WTC11 (cell line): ENCODE measurements around the gene PTPN5. TPM values are rescaled to one million over a fixed set of nuclear protein-coding genes. Genes with fewer than 3 reads are reported as not detected.

Source experiments
- ATAC-seq: fragments of 200-7000 bp; cut with Tn5 transposase; 2 replicates; pipeline ENCODE4 v1.10.0; 2021; ENCODE audit warnings: mild to moderate bottlenecking, moderate library complexity
- CTCF ChIA-PET: fragments of 300-600 bp; sonication (Branson Sonifier 250); formaldehyde crosslinking; loops from one replicate; lab custom pipeline; 2021; ENCODE audit warnings: antibody characterized with exemption; lab: Charles Lee
- POLR2A ChIA-PET: fragments of 350-600 bp; sonication (Branson Sonifier 250); formaldehyde crosslinking; loops from one replicate; lab custom pipeline; 2021; ENCODE audit warnings: antibody characterized with exemption; lab: Charles Lee
- DNase-seq: peaks from one replicate; pipeline ENCODE4 v3.0.0; 2021; ENCODE audit warnings: low spot score
- H3K27ac Mint-ChIP-seq: 2 replicates; pipeline ENCODE4 v1.8.0; 2021; ENCODE audit warnings: mixed read lengths
- H3K27me3 Mint-ChIP-seq: 2 replicates; pipeline ENCODE4 v1.8.0; 2021; ENCODE audit warnings: low read depth, mild to moderate bottlenecking, moderate library complexity, mixed read lengths
- H3K36me3 Mint-ChIP-seq: 2 replicates; pipeline ENCODE4 v1.8.0; 2021; ENCODE audit warnings: mixed read lengths
- H3K4me1 Mint-ChIP-seq: 2 replicates; pipeline ENCODE4 v1.8.0; 2022; ENCODE audit warnings: mixed read lengths
- H3K4me3 Mint-ChIP-seq: 2 replicates; pipeline ENCODE4 v1.8.0; 2021; ENCODE audit warnings: mild to moderate bottlenecking, moderate library complexity, mixed read lengths
- H3K9me3 Mint-ChIP-seq: 2 replicates; pipeline ENCODE4 v1.8.0; 2021; ENCODE audit warnings: mixed read lengths
- ATF6 ChIP-seq: sonication (generic); formaldehyde crosslinking; IDR thresholded peaks from 2 replicates; pipeline ENCODE4 v1.8.1; 2023; ENCODE audit warnings: mild to moderate bottlenecking, missing genetic modification reagents
- CREB1 ChIP-seq: sonication (generic); formaldehyde crosslinking; IDR thresholded peaks from 2 replicates; pipeline ENCODE4 v1.8.0; 2023; ENCODE audit warnings: mild to moderate bottlenecking, missing genetic modification reagents
- CTCF ChIP-seq: fragments of 200-600 bp; IDR thresholded peaks from 2 replicates; pipeline ENCODE4 v1.8.0; 2022; ENCODE audit warnings: antibody characterized with exemption
- EMX1 ChIP-seq: fragments of 250-450 bp; sonication (Bioruptor Pico); IDR thresholded peaks from 2 replicates; pipeline ENCODE4 v1.8.0; 2021; ENCODE audit warnings: mild to moderate bottlenecking
- FOXP1 ChIP-seq: sonication (generic); formaldehyde crosslinking; IDR thresholded peaks from 2 replicates; pipeline ENCODE4 v1.8.0; 2022; ENCODE audit warnings: missing genetic modification reagents, mild to moderate bottlenecking, moderate library complexity, borderline replicate concordance
- JAZF1 ChIP-seq: fragments of 250-450 bp; sonication (Bioruptor Pico); IDR thresholded peaks from 2 replicates; pipeline ENCODE4 v1.9.0; 2021; ENCODE audit warnings: moderate library complexity, mild to moderate bottlenecking, inconsistent platforms
- JUN ChIP-seq: sonication (generic); formaldehyde crosslinking; IDR thresholded peaks from 2 replicates; pipeline ENCODE4 v1.8.0; 2023; ENCODE audit warnings: mild to moderate bottlenecking, missing genetic modification reagents
- NFATC4 ChIP-seq: fragments of 250-450 bp; sonication (Bioruptor Pico); IDR thresholded peaks from 2 replicates; pipeline ENCODE4 v1.9.0; 2021; ENCODE audit warnings: mild to moderate bottlenecking
- RELA ChIP-seq: sonication (generic); formaldehyde crosslinking; IDR thresholded peaks from 2 replicates; pipeline ENCODE4 v1.8.1; 2022; ENCODE audit warnings: missing genetic modification reagents, mild to moderate bottlenecking, borderline replicate concordance
- SMAD3 ChIP-seq: sonication (generic); formaldehyde crosslinking; IDR thresholded peaks from 2 replicates; pipeline ENCODE4 v1.8.0; 2022; ENCODE audit warnings: missing genetic modification reagents, mild to moderate bottlenecking, borderline replicate concordance
- TCF7 ChIP-seq: sonication (generic); formaldehyde crosslinking; IDR thresholded peaks from 2 replicates; pipeline ENCODE4 v1.8.0; 2022; ENCODE audit warnings: mild to moderate bottlenecking, low read depth, missing genetic modification reagents, moderate library complexity
- TEAD1 ChIP-seq: sonication (generic); formaldehyde crosslinking; IDR thresholded peaks from 2 replicates; pipeline ENCODE4 v1.8.0; 2022; ENCODE audit warnings: mild to moderate bottlenecking, missing genetic modification reagents
- TEAD4 ChIP-seq: sonication (generic); formaldehyde crosslinking; IDR thresholded peaks from 2 replicates; pipeline ENCODE4 v1.8.0; 2022; ENCODE audit warnings: mild to moderate bottlenecking, missing genetic modification reagents
- TP53 ChIP-seq: sonication (generic); formaldehyde crosslinking; IDR thresholded peaks from 2 replicates; pipeline ENCODE4 v1.8.1; 2023; ENCODE audit warnings: mild to moderate bottlenecking, missing genetic modification reagents
- USF2 ChIP-seq: sonication (generic); formaldehyde crosslinking; IDR thresholded peaks from 2 replicates; pipeline ENCODE4 v1.8.1; 2023; ENCODE audit warnings: mild to moderate bottlenecking, missing genetic modification reagents, moderate library complexity
- ZNF396 ChIP-seq: fragments of 250-450 bp; sonication (Bioruptor Pico); IDR thresholded peaks from 2 replicates; pipeline ENCODE4 v1.8.0; 2021; ENCODE audit warnings: mild to moderate bottlenecking, moderate library complexity, borderline replicate concordance
- ZNF416 ChIP-seq: fragments of 250-450 bp; sonication (Bioruptor Pico); IDR thresholded peaks from 2 replicates; pipeline ENCODE4 v1.9.0; 2021; ENCODE audit warnings: mild to moderate bottlenecking, inconsistent platforms
- ZNF423 ChIP-seq: fragments of 250-450 bp; sonication (Bioruptor Pico); IDR thresholded peaks from 2 replicates; pipeline ENCODE4 v2.1.2; 2022; ENCODE audit warnings: mild to moderate bottlenecking, moderate library complexity
- total RNA-seq: library from RNA; stranded (reverse); gene quantifications from 3 replicates; pipeline ENCODE4 v1.2.3, GENCODE V29; 2021
- TF ChIP-seq, protein P1 (sequence below): fragments of 250-450 bp; sonication (Bioruptor Pico); IDR thresholded peaks from 2 replicates; pipeline ENCODE4 v1.9.0; 2021; ENCODE audit warnings: mild to moderate bottlenecking, borderline replicate concordance
- TF ChIP-seq, protein P2 (sequence below): sonication (generic); formaldehyde crosslinking; IDR thresholded peaks from 2 replicates; pipeline ENCODE4 v1.8.0; 2022; ENCODE audit warnings: mild to moderate bottlenecking, missing genetic modification reagents
- TF ChIP-seq, protein P3 (sequence below): sonication (generic); formaldehyde crosslinking; IDR thresholded peaks from 2 replicates; pipeline ENCODE4 v1.8.1; 2023; ENCODE audit warnings: mild to moderate bottlenecking, missing genetic modification reagents, moderate library complexity

Gene PTPN5
- total RNA-seq, 1 experiment from 2014 or later, result 4.5 TPM

GRCh38 chr11:18723991-18724390 is 67.6 kb downstream of the PTPN5 start:
- Mint-ChIP-seq H3K4me1 (peaks cover 25% of the 10 kb centered on the region), H3K27ac (no peak overlapping the region), H3K36me3 (no peaks in the 10 kb centered on the region), H3K27me3 (peaks cover 26% of the 10 kb centered on the region), H3K9me3 (no peaks in the 10 kb centered on the region), H3K4me3 (no peak overlapping the region)
- CTCF ChIA-PET, result interaction anchor here (0.9 to 1.3 kb wide), 2 partner anchors 14 to 34 kb away, joined by 3 to 4 read pairs; no protein-coding TSS in a partner anchor
- TF ChIP-seq SMAD3 (CRISPR knock-in tag), result no peak
- peak; percentile 27; the same call in 1 of the 2 replicates for TF ChIP-seq USF2
- no peak for TF ChIP-seq RELA
- ATAC-seq (no peak), DNase-seq (no peak)
- POLR2A ChIA-PET, result no interaction called here

- H3K4me3 Mint-ChIP-seq, result peak overlapping the region; percentile 82
- H3K9me3 Mint-ChIP-seq, result no peaks in the 10 kb centered on the region
Measured at GRCh38 chr11:18722293-18722637, 69.3 kb downstream of the PTPN5 start.

DNA sequence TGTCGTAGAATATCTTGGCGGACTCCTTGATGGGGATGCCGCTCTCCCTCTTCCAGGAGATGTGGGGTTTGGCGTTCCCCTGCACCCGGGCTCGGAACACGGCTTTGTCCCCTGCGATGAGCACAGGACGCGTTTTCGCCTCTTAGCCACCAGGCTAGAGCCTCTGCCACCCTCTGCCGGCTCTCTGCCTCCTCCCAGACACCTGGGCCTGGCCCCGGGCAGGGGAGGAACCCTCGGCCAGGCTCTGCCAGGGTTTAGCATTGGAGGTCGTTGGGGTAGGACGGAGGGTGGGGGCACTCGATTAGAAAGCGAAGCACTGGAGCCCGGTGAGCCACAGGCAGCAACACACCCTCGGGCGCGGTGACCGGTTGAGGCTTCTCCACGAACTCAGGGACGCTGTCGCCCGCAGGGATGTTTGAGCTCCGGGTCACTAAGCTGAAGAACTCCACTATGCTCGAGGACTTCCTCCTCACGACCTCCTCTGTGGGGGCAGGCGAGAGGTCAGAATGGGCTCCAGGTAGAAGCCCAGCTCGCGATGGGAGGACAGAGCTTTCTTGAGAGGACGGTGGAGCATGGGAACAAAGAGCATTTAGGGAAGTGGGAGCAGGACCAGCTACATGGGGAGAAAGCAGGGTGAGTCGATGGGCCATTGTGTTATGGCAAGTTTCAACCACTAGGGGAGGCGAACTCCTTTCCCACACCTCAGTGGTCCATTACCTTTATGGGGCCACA is 69.9 kb downstream of the PTPN5 start:
- no peaks in the 10 kb centered on the region for H3K36me3 Mint-ChIP-seq
- no peaks in the 10 kb centered on the region for H3K9me3 Mint-ChIP-seq
- DNase-seq, result peak; percentile 70
- ChIA-PET CTCF (interaction anchor here (0.6 to 2.9 kb wide), 64 partner anchors 9 to 606 kb away, joined by 3 to 42 read pairs (median 4); partner anchors contain the start of genes LDHA, PTPN5, SAA1 and SPTY2D1), POLR2A (interaction anchor here (0.6 to 2.2 kb wide), 3 partner anchors 16 to 196 kb away, joined by 3 to 8 read pairs (median 3); no protein-coding TSS in a partner anchor)
- peak overlapping the region; percentile 82 for H3K4me3 Mint-ChIP-seq
- no peak overlapping the region for H3K27ac Mint-ChIP-seq
- peak; percentile 66 for ATAC-seq
- H3K4me1 Mint-ChIP-seq, result peaks cover 15% of the 10 kb centered on the region
- H3K27me3 Mint-ChIP-seq, result peaks cover 46% of the 10 kb centered on the region
- peak; percentile 85 for TF ChIP-seq CTCF
- no peak for TF ChIP-seq EMX1
- TF ChIP-seq JUN (CRISPR knock-in tag), result no peak
- no peak for TF ChIP-seq ZNF423 (CRISPR knock-in tag)
- no peak for TF ChIP-seq ZNF396 (CRISPR knock-in tag)
- TF ChIP-seq TEAD1 (CRISPR knock-in tag), result no peak; the same call in 1 of the 2 replicates
- TF ChIP-seq TEAD4 (CRISPR knock-in tag), result no peak
- 0 out of 2 replicates have a peak, but pooled peaks have one; percentile 32 for TF ChIP-seq TP53 (CRISPR knock-in tag)
- TF ChIP-seq, protein P1, sequence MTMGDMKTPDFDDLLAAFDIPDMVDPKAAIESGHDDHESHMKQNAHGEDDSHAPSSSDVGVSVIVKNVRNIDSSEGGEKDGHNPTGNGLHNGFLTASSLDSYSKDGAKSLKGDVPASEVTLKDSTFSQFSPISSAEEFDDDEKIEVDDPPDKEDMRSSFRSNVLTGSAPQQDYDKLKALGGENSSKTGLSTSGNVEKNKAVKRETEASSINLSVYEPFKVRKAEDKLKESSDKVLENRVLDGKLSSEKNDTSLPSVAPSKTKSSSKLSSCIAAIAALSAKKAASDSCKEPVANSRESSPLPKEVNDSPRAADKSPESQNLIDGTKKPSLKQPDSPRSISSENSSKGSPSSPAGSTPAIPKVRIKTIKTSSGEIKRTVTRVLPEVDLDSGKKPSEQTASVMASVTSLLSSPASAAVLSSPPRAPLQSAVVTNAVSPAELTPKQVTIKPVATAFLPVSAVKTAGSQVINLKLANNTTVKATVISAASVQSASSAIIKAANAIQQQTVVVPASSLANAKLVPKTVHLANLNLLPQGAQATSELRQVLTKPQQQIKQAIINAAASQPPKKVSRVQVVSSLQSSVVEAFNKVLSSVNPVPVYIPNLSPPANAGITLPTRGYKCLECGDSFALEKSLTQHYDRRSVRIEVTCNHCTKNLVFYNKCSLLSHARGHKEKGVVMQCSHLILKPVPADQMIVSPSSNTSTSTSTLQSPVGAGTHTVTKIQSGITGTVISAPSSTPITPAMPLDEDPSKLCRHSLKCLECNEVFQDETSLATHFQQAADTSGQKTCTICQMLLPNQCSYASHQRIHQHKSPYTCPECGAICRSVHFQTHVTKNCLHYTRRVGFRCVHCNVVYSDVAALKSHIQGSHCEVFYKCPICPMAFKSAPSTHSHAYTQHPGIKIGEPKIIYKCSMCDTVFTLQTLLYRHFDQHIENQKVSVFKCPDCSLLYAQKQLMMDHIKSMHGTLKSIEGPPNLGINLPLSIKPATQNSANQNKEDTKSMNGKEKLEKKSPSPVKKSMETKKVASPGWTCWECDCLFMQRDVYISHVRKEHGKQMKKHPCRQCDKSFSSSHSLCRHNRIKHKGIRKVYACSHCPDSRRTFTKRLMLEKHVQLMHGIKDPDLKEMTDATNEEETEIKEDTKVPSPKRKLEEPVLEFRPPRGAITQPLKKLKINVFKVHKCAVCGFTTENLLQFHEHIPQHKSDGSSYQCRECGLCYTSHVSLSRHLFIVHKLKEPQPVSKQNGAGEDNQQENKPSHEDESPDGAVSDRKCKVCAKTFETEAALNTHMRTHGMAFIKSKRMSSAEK, result no peak
- no peak for TF ChIP-seq JAZF1
- TF ChIP-seq ATF6 (CRISPR knock-in tag), result no peak
- peak; percentile 17; the same call in 1 of the 2 replicates for TF ChIP-seq FOXP1 (CRISPR knock-in tag)
- TF ChIP-seq, protein P2, sequence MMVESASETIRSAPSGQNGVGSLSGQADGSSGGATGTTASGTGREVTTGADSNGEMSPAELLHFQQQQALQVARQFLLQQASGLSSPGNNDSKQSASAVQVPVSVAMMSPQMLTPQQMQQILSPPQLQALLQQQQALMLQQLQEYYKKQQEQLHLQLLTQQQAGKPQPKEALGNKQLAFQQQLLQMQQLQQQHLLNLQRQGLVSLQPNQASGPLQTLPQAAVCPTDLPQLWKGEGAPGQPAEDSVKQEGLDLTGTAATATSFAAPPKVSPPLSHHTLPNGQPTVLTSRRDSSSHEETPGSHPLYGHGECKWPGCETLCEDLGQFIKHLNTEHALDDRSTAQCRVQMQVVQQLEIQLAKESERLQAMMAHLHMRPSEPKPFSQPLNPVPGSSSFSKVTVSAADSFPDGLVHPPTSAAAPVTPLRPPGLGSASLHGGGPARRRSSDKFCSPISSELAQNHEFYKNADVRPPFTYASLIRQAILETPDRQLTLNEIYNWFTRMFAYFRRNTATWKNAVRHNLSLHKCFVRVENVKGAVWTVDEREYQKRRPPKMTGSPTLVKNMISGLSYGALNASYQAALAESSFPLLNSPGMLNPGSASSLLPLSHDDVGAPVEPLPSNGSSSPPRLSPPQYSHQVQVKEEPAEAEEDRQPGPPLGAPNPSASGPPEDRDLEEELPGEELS (CRISPR knock-in tag), result 0 out of 2 replicates have a peak, but pooled peaks have one; percentile 10
- TF ChIP-seq, protein P3, sequence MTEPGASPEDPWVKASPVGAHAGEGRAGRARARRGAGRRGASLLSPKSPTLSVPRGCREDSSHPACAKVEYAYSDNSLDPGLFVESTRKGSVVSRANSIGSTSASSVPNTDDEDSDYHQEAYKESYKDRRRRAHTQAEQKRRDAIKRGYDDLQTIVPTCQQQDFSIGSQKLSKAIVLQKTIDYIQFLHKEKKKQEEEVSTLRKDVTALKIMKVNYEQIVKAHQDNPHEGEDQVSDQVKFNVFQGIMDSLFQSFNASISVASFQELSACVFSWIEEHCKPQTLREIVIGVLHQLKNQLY (CRISPR knock-in tag), result no peak

More at GRCh38 chr11:18722293-18722637, 69.3 kb downstream of the PTPN5 start:
- Mint-ChIP-seq H3K4me1 (peaks cover 15% of the 10 kb centered on the region), H3K27me3 (peaks cover 41% of the 10 kb centered on the region), H3K27ac (no peak overlapping the region), H3K36me3 (no peaks in the 10 kb centered on the region)
- ChIA-PET CTCF (interaction anchor here (0.6 to 2.9 kb wide), 62 partner anchors 8 to 607 kb away, joined by 3 to 42 read pairs (median 4); partner anchors contain the start of genes LDHA, PTPN5, SAA1 and SPTY2D1), POLR2A (interaction anchor here (0.6 to 2.2 kb wide), 3 partner anchors 16 to 196 kb away, joined by 3 to 8 read pairs (median 3); no protein-coding TSS in a partner anchor)
- DNase-seq (no peak), ATAC-seq (no peak)
- TF ChIP-seq NFATC4 (CRISPR knock-in tag) (no peak), CREB1 (CRISPR knock-in tag) (no peak), ZNF416 (no peak), TCF7 (no peak)
